ENCODE results near the gene ARID1A.

The ARID1A gene

DNA sequence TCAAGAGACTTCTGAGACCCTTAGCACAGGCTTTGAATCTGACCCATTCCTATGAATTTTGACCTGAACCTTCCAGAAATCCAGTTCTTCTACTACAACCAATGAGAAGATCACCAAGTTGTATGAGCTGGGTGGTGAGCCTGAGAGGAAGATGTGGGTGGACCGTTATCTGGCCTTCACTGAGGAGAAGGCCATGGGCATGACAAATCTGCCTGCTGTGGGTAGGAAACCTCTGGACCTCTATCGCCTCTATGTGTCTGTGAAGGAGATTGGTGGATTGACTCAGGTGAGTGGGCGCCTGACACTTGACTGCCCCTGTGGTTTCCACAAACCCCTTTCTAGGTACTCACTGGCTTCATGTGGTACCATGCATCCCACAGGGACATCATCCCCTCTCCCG lies 71.9 kb downstream of the ARID1A start:
- no peak for DNase-seq (ENCODE audit: low read depth in 1 of 2, low spot score in 1 of 2)
- in situ Hi-C loops (cut with HindIII; ENCODE audit: low pct_unique_long_range_greater_than_20kb, low sequenced_read_pairs), result no loop called here
- no peak for TF ChIP-seq JUND (IDR thresholded peaks at IDR 0.05; ENCODE audit: low read depth)

DNA sequence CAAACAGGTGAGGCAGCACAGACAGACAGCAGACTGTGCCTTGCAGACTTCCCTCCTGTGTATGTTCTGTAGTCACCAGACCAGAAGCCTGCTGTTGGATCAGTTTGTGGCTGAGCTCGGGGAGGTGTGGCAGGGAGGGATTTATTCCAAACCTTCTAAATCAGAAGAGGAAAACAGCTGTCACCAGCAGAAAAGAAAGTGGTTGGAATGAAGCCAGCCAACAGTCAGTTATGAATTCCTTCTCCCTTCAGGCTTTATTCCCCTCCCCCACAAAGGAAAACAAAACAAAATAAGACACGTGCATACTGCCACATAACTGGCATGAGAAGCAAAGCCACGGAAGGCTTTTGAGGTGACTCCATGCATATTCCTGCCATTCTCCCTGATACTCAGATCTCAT lies 72.9 kb downstream of the ARID1A start:
- in situ Hi-C loops (cut with HindIII; ENCODE audit: low pct_unique_long_range_greater_than_20kb, low sequenced_read_pairs), result no loop called here
- DNase-seq (ENCODE audit: low read depth in 1 of 2, low spot score in 1 of 2), result peak in 1 of 2 experiments; percentile 72
- TF ChIP-seq JUND (IDR thresholded peaks at IDR 0.05; ENCODE audit: low read depth), result no peak

DNA sequence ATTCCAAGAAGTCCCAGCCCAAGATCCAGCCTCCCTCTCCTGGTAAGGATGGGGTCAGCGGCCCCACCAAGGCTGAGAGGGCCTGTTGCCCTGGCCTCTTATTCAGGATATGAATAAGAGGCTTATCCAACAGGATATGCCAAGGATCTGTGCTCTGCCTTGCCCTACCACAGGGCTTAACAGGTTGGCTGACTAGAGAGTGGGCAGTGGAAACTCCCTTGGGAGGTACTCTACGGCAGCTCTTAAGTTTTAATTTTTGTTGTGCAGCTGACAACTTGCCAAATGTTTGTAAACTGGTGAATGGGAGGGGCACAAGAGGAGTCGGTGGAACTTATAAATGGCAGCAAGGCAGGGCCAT lies 75.4 kb downstream of the ARID1A start:
- in situ Hi-C loops (cut with HindIII; ENCODE audit: low pct_unique_long_range_greater_than_20kb, low sequenced_read_pairs), result no loop called here
- no peak for TF ChIP-seq JUND (IDR thresholded peaks at IDR 0.05; ENCODE audit: low read depth)
- no peak for DNase-seq (ENCODE audit: low read depth in 1 of 2, low spot score in 1 of 2)

DNA sequence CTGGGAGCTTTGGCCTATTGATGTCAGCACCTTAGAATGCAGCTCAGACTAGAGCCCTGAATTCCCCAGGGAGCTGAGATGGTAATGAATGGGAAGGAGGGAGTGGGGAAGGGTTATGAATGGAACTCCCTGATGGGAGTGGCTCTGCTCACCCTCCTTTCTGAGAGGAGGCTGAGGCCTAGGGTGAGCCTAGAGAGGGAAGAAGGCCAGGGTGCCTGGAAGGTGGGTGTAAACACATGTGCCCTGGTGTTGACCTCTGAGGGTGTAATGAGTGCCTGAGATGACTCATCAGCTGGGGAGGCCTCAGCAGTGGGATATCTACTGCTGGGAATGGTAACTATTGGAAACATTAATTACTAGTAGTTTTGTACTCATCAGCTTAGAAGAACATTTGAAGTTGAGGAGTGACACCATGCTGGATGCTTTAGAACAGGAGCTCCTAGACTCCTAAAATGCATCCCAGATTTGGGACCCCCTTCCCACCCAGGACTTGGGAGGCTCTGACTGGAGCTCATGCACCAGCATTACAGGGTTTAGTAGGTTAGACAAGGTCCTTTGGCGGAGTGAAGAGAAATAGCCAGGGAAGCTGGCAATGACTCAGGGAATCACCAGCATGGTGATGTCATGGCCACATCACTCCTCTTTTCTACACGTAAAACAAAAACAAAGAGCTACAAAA lies 76.0 kb downstream of the ARID1A start:
- no peak for DNase-seq (ENCODE audit: low read depth in 1 of 2, low spot score in 1 of 2)
- in situ Hi-C loops (cut with HindIII; ENCODE audit: low pct_unique_long_range_greater_than_20kb, low sequenced_read_pairs), result no loop called here
- no peak for TF ChIP-seq JUND (IDR thresholded peaks at IDR 0.05; ENCODE audit: low read depth)

DNA sequence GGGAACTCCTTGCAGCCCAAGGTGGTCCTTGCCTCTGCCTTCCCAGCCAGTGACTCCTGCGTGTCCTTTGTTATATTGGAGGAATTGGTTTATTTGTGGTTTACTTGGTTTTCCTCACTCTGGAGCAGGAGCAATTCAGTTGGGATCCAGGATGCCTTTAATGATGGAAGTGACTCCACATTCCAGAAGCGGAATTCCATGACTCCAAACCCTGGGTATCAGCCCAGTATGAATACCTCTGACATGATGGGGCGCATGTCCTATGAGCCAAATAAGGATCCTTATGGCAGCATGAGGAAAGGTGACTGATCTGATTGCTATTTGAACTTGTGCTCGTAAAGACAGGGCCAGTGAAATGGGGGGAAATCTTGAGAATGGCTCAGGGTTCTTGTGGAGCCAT lies 76.9 kb downstream of the ARID1A start:
- DNase-seq (ENCODE audit: low read depth in 1 of 2, low spot score in 1 of 2), result no peak
- TF ChIP-seq JUND (IDR thresholded peaks at IDR 0.05; ENCODE audit: low read depth), result no peak
- in situ Hi-C loops (cut with HindIII; ENCODE audit: low pct_unique_long_range_greater_than_20kb, low sequenced_read_pairs), result no loop called here

DNA sequence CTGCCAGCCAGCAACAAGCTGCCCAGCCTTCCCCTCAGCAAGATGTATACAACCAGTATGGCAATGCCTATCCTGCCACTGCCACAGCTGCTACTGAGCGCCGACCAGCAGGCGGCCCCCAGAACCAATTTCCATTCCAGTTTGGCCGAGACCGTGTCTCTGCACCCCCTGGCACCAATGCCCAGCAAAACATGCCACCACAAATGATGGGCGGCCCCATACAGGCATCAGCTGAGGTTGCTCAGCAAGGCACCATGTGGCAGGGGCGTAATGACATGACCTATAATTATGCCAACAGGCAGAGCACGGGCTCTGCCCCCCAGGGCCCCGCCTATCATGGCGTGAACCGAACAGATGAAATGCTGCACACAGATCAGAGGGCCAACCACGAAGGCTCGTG lies 78.6 kb downstream of the ARID1A start:
- in situ Hi-C loops (cut with HindIII; ENCODE audit: low pct_unique_long_range_greater_than_20kb, low sequenced_read_pairs), result no loop called here
- TF ChIP-seq JUND (IDR thresholded peaks at IDR 0.05; ENCODE audit: low read depth), result no peak
- no peak for DNase-seq (ENCODE audit: low read depth in 1 of 2, low spot score in 1 of 2)

DNA sequence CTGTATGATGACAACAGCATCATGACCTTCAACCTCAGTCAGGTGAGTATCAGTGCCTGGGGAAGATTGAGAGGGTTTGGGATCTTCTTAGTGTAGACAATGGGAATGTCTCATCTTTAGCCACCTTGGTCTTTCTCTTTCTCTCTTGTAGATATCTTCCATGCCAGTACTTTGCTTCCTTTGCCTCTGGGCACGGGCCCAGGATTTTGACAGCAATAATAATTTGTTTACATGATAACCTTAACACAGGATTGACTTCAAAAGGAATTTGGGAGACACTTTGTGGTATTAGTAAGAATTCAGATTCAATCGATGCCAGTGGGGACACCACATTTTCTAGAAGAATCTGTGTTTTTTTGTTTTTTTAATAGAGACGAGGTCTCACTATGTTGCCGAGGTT lies 79.9 kb downstream of the ARID1A start:
- no peak for DNase-seq (ENCODE audit: low read depth in 1 of 2, low spot score in 1 of 2)
- in situ Hi-C loops (cut with HindIII; ENCODE audit: low pct_unique_long_range_greater_than_20kb, low sequenced_read_pairs), result no loop called here
- no peak for TF ChIP-seq JUND (IDR thresholded peaks at IDR 0.05; ENCODE audit: low read depth)

DNA sequence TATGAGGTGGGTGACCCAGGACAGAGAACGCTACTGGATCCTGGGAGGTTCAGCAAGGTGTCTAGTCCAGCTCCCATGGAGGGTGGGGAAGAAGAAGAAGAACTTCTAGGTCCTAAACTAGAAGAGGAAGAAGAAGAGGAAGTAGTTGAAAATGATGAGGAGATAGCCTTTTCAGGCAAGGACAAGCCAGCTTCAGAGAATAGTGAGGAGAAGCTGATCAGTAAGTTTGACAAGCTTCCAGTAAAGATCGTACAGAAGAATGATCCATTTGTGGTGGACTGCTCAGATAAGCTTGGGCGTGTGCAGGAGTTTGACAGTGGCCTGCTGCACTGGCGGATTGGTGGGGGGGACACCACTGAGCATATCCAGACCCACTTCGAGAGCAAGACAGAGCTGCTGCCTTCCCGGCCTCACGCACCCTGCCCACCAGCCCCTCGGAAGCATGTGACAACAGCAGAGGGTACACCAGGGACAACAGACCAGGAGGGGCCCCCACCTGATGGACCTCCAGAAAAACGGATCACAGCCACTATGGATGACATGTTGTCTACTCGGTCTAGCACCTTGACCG lies 83.4 kb downstream of the ARID1A start:
- in situ Hi-C loops (cut with HindIII; ENCODE audit: low pct_unique_long_range_greater_than_20kb, low sequenced_read_pairs), result no loop called here
- DNase-seq (ENCODE audit: low read depth in 1 of 2, low spot score in 1 of 2), result no peak
- no peak for TF ChIP-seq JUND (IDR thresholded peaks at IDR 0.05; ENCODE audit: low read depth)

DNA sequence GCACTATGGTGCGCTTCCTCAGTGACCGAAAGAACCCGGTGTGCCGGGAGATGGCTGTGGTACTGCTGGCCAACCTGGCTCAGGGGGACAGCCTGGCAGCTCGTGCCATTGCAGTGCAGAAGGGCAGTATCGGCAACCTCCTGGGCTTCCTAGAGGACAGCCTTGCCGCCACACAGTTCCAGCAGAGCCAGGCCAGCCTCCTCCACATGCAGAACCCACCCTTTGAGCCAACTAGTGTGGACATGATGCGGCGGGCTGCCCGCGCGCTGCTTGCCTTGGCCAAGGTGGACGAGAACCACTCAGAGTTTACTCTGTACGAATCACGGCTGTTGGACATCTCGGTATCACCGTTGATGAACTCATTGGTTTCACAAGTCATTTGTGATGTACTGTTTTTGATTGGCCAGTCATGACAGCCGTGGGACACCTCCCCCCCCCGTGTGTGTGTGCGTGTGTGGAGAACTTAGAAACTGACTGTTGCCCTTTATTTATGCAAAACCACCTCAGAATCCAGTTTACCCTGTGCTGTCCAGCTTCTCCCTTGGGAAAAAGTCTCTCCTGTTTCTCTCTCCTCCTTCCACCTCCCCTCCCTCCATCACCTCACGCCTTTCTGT lies 84.6 kb downstream of the ARID1A start:
- TF ChIP-seq JUND (IDR thresholded peaks at IDR 0.05; ENCODE audit: low read depth), result no peak

DNA sequence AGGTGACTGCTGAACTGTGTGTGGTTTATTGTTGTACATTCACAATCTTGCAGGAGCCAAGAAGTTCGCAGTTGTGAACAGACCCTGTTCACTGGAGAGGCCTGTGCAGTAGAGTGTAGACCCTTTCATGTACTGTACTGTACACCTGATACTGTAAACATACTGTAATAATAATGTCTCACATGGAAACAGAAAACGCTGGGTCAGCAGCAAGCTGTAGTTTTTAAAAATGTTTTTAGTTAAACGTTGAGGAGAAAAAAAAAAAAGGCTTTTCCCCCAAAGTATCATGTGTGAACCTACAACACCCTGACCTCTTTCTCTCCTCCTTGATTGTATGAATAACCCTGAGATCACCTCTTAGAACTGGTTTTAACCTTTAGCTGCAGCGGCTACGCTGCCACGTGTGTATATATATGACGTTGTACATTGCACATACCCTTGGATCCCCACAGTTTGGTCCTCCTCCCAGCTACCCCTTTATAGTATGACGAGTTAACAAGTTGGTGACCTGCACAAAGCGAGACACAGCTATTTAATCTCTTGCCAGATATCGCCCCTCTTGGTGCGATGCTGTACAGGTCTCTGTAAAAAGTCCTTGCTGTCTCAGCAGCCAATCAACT lies 85.5 kb downstream of the ARID1A start:
- no peak for TF ChIP-seq JUND (IDR thresholded peaks at IDR 0.05; ENCODE audit: low read depth)
- in situ Hi-C loops (cut with HindIII; ENCODE audit: low pct_unique_long_range_greater_than_20kb, low sequenced_read_pairs), result no loop called here
- no peak for DNase-seq (ENCODE audit: low read depth in 1 of 2, low spot score in 1 of 2)

More for the DNA sequence above, 84.6 kb downstream of the ARID1A start:
- no peak for DNase-seq (ENCODE audit: low read depth in 1 of 2, low spot score in 1 of 2)
- in situ Hi-C loops (cut with HindIII; ENCODE audit: low pct_unique_long_range_greater_than_20kb, low sequenced_read_pairs), result no loop called here

DNA sequence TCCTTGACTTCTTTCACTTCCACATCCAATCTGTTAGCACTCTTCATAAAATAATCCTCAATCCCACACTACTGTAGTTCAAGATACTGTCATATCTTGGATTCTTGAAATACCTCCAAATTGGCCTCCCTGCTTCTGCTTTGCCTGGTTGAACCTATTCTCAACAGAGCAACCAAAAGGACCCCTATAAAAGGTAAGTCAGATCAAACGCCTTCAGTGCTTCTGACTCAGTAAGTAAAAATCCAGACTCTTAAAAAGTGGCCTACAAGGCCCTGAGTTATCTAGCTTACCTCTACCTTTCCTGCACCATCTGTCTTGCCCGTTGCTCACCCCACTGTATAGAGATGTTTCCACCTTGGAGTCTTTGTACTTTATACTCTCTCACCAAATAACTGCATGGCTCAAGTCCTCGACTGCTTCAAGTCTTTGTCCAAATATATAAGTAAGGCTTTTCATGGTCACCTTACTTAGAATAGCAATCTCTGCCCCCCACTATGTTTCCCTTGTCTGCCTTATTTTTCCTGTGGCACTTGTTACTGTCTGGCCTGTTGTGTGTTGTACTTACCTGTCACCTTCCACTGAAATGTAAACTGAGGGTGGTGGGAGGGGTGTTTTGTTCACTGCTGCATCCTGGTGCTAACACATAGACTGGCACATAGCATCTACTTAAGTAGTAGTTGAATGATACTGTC lies 86.9 kb downstream of the ARID1A start:
- no peak for DNase-seq (ENCODE audit: low read depth in 1 of 2, low spot score in 1 of 2)
- no peak for TF ChIP-seq JUND (IDR thresholded peaks at IDR 0.05; ENCODE audit: low read depth)
- in situ Hi-C loops (cut with HindIII; ENCODE audit: low pct_unique_long_range_greater_than_20kb, low sequenced_read_pairs), result no loop called here

DNA sequence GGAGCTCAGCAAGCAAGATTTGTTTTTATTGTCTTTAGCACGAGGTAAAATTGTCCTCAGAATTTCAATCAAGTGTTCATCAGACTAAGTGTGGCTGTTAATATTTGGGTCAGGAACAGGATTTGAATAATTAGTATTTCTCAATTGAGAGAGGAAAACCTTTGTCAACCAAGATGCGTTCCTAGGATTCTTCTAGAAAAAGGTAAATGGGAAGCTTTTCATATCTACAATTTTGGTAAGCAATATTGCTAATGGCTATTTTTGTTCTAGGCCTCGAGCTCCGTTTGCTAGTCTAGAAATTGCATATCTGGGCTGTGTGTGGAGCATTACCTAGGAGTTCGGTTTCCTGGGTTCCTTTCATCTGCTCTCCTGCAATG lies 87.8 kb downstream of the ARID1A start:
- no peak for TF ChIP-seq JUND (IDR thresholded peaks at IDR 0.05; ENCODE audit: low read depth)
- DNase-seq (ENCODE audit: low read depth in 1 of 2, low spot score in 1 of 2), result no peak
- in situ Hi-C loops (cut with HindIII; ENCODE audit: low pct_unique_long_range_greater_than_20kb, low sequenced_read_pairs), result no loop called here

Measured in T47D (cell line).